ENCODE measurements around the gene DSC2.

GRCh38 chr18:31112804-31113203 is 10.6 kb upstream of the DSC2 start:
- TF ChIP-seq MXI1 (IDR thresholded peaks at IDR 0.05; ENCODE audit: low read depth, low read length) (no peak), JUND (IDR thresholded peaks at IDR 0.05) (no peak), CTCF (IDR thresholded peaks at IDR 0.05) (no peak), TCF12 (IDR thresholded peaks at IDR 0.05) (no peak), RXRA (IDR thresholded peaks at IDR 0.05; ENCODE audit: borderline replicate concordance, low read depth) (no peak), ELF1 (IDR thresholded peaks at IDR 0.05) (no peak), NRF1 (IDR thresholded peaks at IDR 0.05; ENCODE audit: low read depth, low read length) (no peak), EP300 (IDR thresholded peaks at IDR 0.05; ENCODE audit: borderline replicate concordance in 1 of 2, low read depth in 1 of 2, low read length in 1 of 2) (no peak), GATA2 (CRISPR knock-in tag; IDR thresholded peaks at IDR 0.05) (no peak), SIN3A (IDR thresholded peaks at IDR 0.05; ENCODE audit: borderline replicate concordance, low read depth, low read length) (no peak), MEF2A (IDR thresholded peaks at IDR 0.05; ENCODE audit: borderline replicate concordance, low read depth) (no peak), YY1 (IDR thresholded peaks at IDR 0.05; ENCODE audit: low read depth) (no peak), FOXJ3 (CRISPR knock-in tag; IDR thresholded peaks at IDR 0.05) (no peak), REST (IDR thresholded peaks at IDR 0.05; ENCODE audit: low read depth, low read length) (no peak)

Data from SK-N-SH (cell line).